Mucosa of descending colon (tissue), 3 donors: Measurements from ENCODE around the gene APOM. TPM values are rescaled to one million over a fixed set of nuclear protein-coding genes. Genes with fewer than 3 reads are reported as not detected.
A peak's percentile ranks its signal among the peaks of the same experiment; 100 is the strongest.

Experiments
- ATAC-seq: fragments of 200-7000 bp; cut with Tn5 transposase; one replicate; pipeline ENCODE4 v1.9.1; 2020; ENCODE audit warnings: mild to moderate bottlenecking, moderate library complexity
- DNase-seq, 3 donors: peaks; one replicate each; pipeline ENCODE4 v3.0.0-alpha.2; 2020
- H3K36me3 ChIP-seq: fragments of 200-600 bp; one replicate; pipeline ENCODE4 v1.8.0; 2021; ENCODE audit warnings: low read depth, mild to moderate bottlenecking
- H3K4me1 ChIP-seq: fragments of 200-600 bp; one replicate; pipeline ENCODE4 v1.8.0; 2021; ENCODE audit warnings: low read depth, mild to moderate bottlenecking
- H3K4me3 ChIP-seq: fragments of 200-600 bp; one replicate; pipeline ENCODE4 v1.8.0; 2021; ENCODE audit warnings: mild to moderate bottlenecking
- H3K9me3 ChIP-seq: fragments of 200-600 bp; one replicate; pipeline ENCODE4 v1.8.0; 2021; ENCODE audit warnings: mild to moderate bottlenecking
- intact Hi-C, 2 donors: fragments of 100-400 bp; cut with DNase I in 1 of 2; cut with micrococcal nuclease in 1 of 2; formaldehyde crosslinking; loops; one replicate each; pipeline versions ENCODE4 v1.11.0 to v1.11.1; 2022; cut with DNase I, micrococcal nuclease
- total RNA-seq, 3 donors: library from RNA; stranded (reverse); fragmentation: NEBNext Ultra II Directional in 2 of 3; extraction: Animal tissue kit (Norgen Biotek cat#: 25700) in 2 of 3; gene quantifications; one replicate each; pipeline versions ENCODE4 v1.2.1 to v1.2.4, GENCODE V29; 2021 to 2023
- TF ChIP-seq, protein P1 (sequence below): fragments of 200-600 bp; IDR thresholded peaks from one replicate; pipeline ENCODE4 v1.8.0; 2022; ENCODE audit warnings: antibody characterized with exemption, mild to moderate bottlenecking
- donor health status: DM: no; HTN: no; CAD: no; lungs with moderate emphysema.
- donor health status: DM: no; HTN: no; CAD: no.
- donor health status: DM: no; HTN: yes; CAD: no.

The APOM gene
- total RNA-seq, 3 donors from 2014 or later, result 2.2 to 2.7 (median 2.4) TPM

DNA sequence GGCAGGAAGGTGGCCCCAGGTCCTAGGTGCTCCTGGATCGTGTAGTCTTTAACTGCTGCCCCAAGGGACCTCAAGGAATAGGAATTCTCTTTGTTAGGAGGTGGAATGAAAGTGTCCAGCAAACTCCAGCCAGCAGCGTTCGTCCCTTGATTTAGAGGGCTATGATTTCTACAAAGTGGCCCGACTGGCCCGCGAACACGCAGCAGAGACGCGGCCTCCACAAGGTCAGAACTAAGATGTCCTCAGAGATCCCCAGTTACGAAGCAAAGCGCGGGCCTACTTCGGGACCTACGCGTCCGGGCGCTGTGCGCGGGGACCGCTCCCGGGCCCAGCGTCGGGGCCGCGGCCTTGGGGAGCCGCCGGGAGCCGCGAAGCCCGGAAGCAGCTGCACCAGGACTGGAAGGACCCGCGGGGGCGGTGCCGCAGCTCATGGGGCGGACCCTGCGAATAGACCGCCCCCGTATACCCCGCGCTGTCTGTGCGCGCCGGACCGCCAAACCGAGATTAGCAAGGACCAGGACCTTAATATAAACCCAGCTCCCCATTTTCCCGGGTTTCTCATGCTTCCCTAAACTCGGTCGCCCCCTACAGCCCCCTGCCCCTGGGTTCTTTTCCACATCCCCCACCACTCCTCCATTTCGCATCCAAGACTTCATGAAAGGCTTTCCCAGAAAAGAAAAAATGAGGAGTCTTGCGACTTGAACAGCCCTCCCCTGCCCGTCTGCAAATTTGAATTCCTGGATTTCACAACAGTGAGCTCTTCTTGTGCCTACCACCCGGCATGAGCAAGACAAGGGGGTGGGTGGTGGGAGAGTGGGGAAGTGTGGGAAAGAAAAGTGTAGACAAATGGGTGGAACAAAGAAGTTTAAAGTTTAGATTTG is 4.9 kb downstream of the APOM start, which contains the start of gene C6orf47:
Gene C6orf47 (minus strand): TSS at position 398 of the 881 bp plus-strand sequence. CDS start 831 bp downstream, outside the sequence.
- intact Hi-C loops, result no loop called here
- no peaks in the 10 kb centered on the region for H3K9me3 ChIP-seq
- H3K36me3 ChIP-seq, result no peaks in the 10 kb centered on the region
- ATAC-seq, result peak; percentile 81
- H3K4me3 ChIP-seq, result peak within 1 kb of the TSS; percentile 59
- TF ChIP-seq, protein P1, sequence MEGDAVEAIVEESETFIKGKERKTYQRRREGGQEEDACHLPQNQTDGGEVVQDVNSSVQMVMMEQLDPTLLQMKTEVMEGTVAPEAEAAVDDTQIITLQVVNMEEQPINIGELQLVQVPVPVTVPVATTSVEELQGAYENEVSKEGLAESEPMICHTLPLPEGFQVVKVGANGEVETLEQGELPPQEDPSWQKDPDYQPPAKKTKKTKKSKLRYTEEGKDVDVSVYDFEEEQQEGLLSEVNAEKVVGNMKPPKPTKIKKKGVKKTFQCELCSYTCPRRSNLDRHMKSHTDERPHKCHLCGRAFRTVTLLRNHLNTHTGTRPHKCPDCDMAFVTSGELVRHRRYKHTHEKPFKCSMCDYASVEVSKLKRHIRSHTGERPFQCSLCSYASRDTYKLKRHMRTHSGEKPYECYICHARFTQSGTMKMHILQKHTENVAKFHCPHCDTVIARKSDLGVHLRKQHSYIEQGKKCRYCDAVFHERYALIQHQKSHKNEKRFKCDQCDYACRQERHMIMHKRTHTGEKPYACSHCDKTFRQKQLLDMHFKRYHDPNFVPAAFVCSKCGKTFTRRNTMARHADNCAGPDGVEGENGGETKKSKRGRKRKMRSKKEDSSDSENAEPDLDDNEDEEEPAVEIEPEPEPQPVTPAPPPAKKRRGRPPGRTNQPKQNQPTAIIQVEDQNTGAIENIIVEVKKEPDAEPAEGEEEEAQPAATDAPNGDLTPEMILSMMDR, result no peak
- H3K4me1 ChIP-seq, result peaks cover 44% of the 10 kb centered on the region
- DNase-seq, result peak; percentile 89 to 93 (median 91)

DNA sequence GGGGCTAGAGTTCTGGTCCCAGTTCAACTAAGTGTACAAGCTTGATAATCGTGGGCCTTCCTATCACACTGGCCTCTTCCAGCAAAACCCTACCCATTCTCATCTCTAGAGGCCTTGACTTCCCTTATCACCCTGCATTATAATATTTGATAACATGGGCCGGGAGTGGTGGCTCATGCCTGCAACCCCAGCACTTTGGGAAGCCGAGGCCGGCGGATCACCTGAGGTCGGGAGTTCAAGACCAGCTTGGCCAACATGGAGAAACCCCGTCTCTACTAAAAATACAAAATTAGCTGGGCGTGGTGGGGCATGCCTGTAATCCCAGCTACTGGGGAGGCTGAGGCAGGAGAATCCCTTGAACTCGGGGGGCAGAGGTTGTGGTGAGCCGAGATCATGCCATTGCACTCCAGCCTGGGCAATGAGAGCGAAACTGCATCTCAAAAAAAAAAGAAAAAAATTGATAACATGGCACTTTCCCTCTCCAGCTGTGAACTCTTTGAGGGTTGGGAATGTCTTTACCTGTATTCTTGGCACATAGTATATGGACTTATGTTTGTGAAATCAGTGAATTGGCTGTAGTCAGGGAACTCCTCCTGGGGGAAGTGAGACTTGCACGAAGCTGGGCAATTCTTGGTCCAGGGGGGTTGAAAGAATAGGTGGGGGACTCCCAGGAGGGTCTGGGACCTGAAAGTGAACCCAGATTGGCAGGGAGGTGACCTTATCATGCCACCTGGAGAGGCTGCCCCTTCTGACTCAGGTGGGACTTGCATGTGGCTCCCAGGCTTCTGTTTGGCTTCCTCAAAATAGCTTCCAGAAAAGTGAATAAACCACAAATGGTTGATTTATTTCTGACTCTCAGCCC is 5.8 kb downstream of the APOM start:
- DNase-seq (no peak), ATAC-seq (no peak)
- Histone ChIP-seq H3K36me3 (no peaks in the 10 kb centered on the region), H3K4me1 (peaks cover 37% of the 10 kb centered on the region), H3K9me3 (no peaks in the 10 kb centered on the region), H3K4me3 (no peak overlapping the region)
- TF ChIP-seq, protein P1, result no peak
- intact Hi-C loops, result no loop called here

DNA sequence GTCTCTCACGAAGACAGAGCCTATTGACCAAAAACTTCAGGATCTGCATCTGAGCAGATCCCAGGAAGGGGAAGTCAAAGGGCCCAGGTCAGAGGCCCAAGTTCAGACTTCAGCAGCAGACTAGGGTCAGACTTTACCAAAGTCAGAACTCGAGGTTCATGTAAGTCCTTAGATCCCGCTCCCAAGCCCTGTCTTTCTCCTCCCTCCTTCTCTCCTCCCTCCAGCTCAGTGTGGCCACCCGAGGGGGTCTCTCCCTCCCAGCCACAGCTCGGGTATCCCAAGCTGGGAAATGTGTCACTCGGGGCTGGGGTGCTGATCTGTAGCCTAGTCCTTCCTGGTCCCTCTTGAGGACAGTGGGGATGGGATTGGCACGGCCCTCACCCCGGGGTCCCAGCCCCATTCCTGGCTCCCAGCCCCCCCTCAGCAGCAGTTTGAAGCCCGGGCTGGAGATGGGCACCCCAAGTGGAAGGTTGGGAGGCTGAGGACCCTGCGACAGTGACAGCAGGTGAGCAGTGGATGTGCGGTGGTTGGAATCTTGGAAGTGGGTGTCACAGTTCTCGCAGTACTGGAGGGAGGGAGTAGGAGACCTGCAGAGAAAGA is 6.5 kb downstream of the APOM start:
- DNase-seq (no peak), ATAC-seq (no peak)
- Histone ChIP-seq H3K4me3 (no peak overlapping the region), H3K36me3 (no peaks in the 10 kb centered on the region), H3K9me3 (no peaks in the 10 kb centered on the region), H3K4me1 (peaks cover 45% of the 10 kb centered on the region)
- intact Hi-C loops, result no loop called here
- TF ChIP-seq, protein P1, result no peak

DNA sequence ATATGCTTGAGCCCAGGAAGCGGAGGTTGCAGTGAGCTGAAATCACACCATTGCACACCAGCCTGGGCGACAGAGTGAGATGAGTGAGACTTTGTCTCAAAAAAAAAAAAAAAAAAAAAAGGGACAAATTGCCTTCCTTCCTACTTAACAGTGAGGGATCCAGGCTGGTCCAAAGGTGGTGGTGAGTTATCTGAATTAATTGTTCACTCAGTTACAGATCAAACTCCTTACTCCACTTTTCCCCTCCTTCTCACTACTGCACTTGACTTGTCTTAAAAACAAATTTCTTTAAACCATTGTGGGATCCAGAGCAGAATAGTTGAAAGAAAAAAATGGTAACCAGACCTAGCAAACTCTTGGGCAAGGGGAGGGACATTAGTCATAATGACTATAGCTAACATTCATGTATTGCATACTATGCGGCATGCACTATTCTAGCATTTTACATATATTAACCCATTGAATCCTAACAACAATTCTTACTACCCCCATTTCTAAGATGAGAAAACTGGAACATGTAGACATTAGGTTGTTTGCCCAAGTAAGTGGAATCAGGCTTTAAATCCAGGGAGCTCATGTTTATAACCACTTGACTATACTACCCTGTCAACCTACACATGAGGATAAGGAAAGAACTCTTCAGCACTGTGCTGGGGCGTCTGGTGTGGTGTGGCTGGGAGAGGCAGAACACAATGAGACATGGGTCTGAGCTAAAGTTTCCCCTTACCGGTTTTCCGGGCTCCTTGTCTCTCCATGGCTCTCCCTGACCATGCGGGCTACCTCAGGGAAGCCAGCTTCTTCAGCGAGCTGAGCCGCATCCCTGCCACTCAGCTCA is 7.6 kb downstream of the APOM start:
- no peak for DNase-seq
- TF ChIP-seq, protein P1, result no peak
- H3K36me3 ChIP-seq, result no peaks in the 10 kb centered on the region
- H3K4me1 ChIP-seq, result peaks cover 42% of the 10 kb centered on the region
- H3K9me3 ChIP-seq, result no peaks in the 10 kb centered on the region
- no peak overlapping the region for H3K4me3 ChIP-seq
- no peak for ATAC-seq
- intact Hi-C loops, result no loop called here
